ENCODE measurements around the gene CLSTN1. TPM values are rescaled to one million over a fixed set of nuclear protein-coding genes. Genes with fewer than 3 reads are reported as not detected.

Gene CLSTN1
- total RNA-seq, 2 experiments from 2014 or later = 29.3 to 29.9 TPM

DNA sequence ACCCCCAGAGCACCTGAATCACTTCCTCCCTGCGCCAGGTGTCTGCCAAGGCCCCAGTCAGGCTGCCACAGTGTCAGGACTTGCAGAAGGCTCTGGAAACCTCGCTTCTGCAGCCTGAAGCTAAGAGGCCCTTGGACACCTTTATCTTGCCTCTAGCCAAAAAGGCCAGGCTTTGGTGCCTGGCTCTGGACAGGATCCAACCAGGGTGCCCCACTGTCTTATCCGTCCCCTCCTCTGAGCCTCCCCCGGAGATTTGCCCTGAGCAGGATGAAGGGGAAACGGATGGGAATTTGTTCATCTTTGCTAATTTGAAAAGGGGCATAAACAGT is 12.8 kb upstream of the CLSTN1 start:
- H3K27me3 Mint-ChIP-seq = no peaks in the 10 kb centered on the region
- no peak overlapping the region for H3K27ac Mint-ChIP-seq
- H3K4me3 Mint-ChIP-seq = no peak overlapping the region
- intact Hi-C loops (cut with micrococcal nuclease) = no loop called here
- DNase-seq = no peak
- POLR2A ChIA-PET = interaction anchor here (0.9 kb wide), 1 partner anchor 107 kb away, joined by 3 read pairs; the partner anchor contains the start of genes LZIC and NMNAT1
- H3K4me1 Mint-ChIP-seq (ENCODE audit: low read depth) = no peaks in the 10 kb centered on the region
- no peak for TF ChIP-seq CTCF (IDR thresholded peaks at IDR 0.05)
- CTCF ChIA-PET = interaction anchor here (1.4 kb wide), 1 partner anchor 52 kb away, joined by 3 read pairs; no protein-coding TSS in a partner anchor
- no peaks in the 10 kb centered on the region for H3K9me3 Mint-ChIP-seq
- ATAC-seq = no peak
- no peaks in the 10 kb centered on the region for H3K36me3 Mint-ChIP-seq (ENCODE audit: low read depth)

- Mint-ChIP-seq H3K4me1 (ENCODE audit: low read depth) (no peaks in the 10 kb centered on the region), H3K9me3 (no peaks in the 10 kb centered on the region), H3K27ac (no peak overlapping the region), H3K36me3 (ENCODE audit: low read depth) (no peaks in the 10 kb centered on the region), H3K4me3 (no peak overlapping the region), H3K27me3 (no peaks in the 10 kb centered on the region)
- no peak for TF ChIP-seq CTCF (IDR thresholded peaks at IDR 0.05)
- ChIA-PET POLR2A (interaction anchor here (0.9 kb wide), 1 partner anchor 108 kb away, joined by 3 read pairs; the partner anchor contains the start of genes LZIC and NMNAT1), CTCF (interaction anchor here (1.4 kb wide), 1 partner anchor 51 kb away, joined by 3 read pairs; no protein-coding TSS in a partner anchor)
- intact Hi-C loops (cut with micrococcal nuclease) = no loop called here
- no peak for ATAC-seq
- DNase-seq = no peak
Measured at GRCh38 chr1:9835758-9836631, 12.2 kb upstream of the CLSTN1 start.

DNA sequence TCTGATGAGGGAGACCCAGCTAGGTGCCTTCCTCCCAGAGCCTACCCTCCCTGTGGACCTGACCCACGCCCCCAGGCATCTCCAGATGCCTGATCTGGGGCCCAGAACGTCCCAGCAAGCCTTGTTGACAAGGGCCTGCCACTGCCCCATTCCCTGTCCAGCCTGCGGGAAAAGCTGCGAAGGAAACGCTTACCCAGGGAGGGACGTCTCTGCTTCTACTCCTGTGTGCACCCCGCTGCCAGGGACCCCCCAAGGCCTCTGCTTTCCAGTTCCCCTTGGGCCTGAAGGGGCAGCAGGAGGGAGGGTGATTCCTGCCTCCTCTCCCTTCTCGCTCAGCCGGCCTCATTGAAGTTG is 11.6 kb upstream of the CLSTN1 start:
- no peak for TF ChIP-seq CTCF (IDR thresholded peaks at IDR 0.05)
- ATAC-seq = no peak
- no peaks in the 10 kb centered on the region for H3K36me3 Mint-ChIP-seq (ENCODE audit: low read depth)
- H3K4me1 Mint-ChIP-seq (ENCODE audit: low read depth) = no peaks in the 10 kb centered on the region
- no peaks in the 10 kb centered on the region for H3K9me3 Mint-ChIP-seq
- no peak overlapping the region for H3K4me3 Mint-ChIP-seq
- H3K27me3 Mint-ChIP-seq = no peaks in the 10 kb centered on the region
- H3K27ac Mint-ChIP-seq = no peak overlapping the region
- intact Hi-C loops (cut with micrococcal nuclease) = no loop called here
- POLR2A ChIA-PET = no interaction called here
- DNase-seq = no peak
- CTCF ChIA-PET = no interaction called here

DNA sequence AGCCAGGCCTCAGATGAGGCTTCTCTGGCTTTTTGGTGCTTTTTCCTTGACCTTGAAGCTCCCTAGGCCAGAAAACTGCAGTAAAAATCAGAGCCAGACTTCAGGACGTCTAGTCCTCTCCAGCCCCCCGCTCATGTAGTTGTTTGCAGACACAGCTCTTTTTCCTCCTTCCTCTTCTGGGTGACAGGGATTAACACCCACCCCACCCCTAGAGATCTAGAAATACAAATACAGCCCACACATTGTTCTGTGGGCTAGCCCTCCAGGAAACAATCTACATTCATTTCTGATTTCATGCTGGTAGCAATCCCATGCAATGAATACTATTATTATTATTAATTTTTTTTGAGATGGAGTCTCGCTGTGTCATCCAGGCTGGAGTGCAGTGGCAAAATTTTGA is 9.9 kb upstream of the CLSTN1 start:
- H3K27me3 Mint-ChIP-seq = no peaks in the 10 kb centered on the region
- no peak for TF ChIP-seq CTCF (IDR thresholded peaks at IDR 0.05)
- H3K4me3 Mint-ChIP-seq = no peak overlapping the region
- no peaks in the 10 kb centered on the region for H3K9me3 Mint-ChIP-seq
- ChIA-PET POLR2A (no interaction called here), CTCF (interaction anchor here (0.6 to 1.2 kb wide), 2 partner anchors 35 to 41 kb away, joined by 3 read pairs; no protein-coding TSS in a partner anchor)
- DNase-seq (no peak), ATAC-seq (no peak)
- intact Hi-C loops (cut with micrococcal nuclease) = no loop called here
- H3K27ac Mint-ChIP-seq = no peak overlapping the region
- H3K36me3 Mint-ChIP-seq (ENCODE audit: low read depth) = no peaks in the 10 kb centered on the region
- no peaks in the 10 kb centered on the region for H3K4me1 Mint-ChIP-seq (ENCODE audit: low read depth)

GRCh38 chr1:9827558-9828185 is 3.9 kb upstream of the CLSTN1 start:
- Mint-ChIP-seq H3K9me3 (no peaks in the 10 kb centered on the region), H3K4me1 (ENCODE audit: low read depth) (peaks cover 21% of the 10 kb centered on the region), H3K27me3 (peaks cover 9% of the 10 kb centered on the region), H3K36me3 (ENCODE audit: low read depth) (peaks cover 2% of the 10 kb centered on the region), H3K4me3 (no peak overlapping the region), H3K27ac (no peak overlapping the region)
- CTCF ChIA-PET = interaction anchor here (0.6 to 3.6 kb wide), 7 partner anchors 12 to 105 kb away, joined by 3 to 36 read pairs (median 4); no protein-coding TSS in a partner anchor
- TF ChIP-seq CTCF (IDR thresholded peaks at IDR 0.05) = peak; percentile 33
- POLR2A ChIA-PET = no interaction called here
- ATAC-seq (no peak), DNase-seq (peak; percentile 41)
- intact Hi-C loops (cut with micrococcal nuclease) = no loop called here

Measured in activated CD8-positive, alpha-beta T cell treated with anti-CD3 and anti-CD28 coated beads for 36 hours (primary cell).